ENCODE measurements around the gene TTC22.
A peak's percentile ranks its signal among the peaks of the same experiment; 100 is the strongest.

TTC22 gene

GRCh38 chr1:54800899-54801759 is at the start of gene TTC22:
TSS of gene TTC22 (minus strand) at chr1:54801323. CDS start at chr1:54801163, 160 bp downstream.
- no peaks in the 10 kb centered on the region for H3K27me3 Mint-ChIP-seq
- peaks cover 66% of the 10 kb centered on the region for H3K4me1 Mint-ChIP-seq
- peak within 1 kb of the TSS; percentile 93 for H3K4me3 Mint-ChIP-seq
- no peaks in the 10 kb centered on the region for H3K9me3 Mint-ChIP-seq
- peak within 1 kb of the TSS; percentile 46 for H3K27ac Mint-ChIP-seq
- H3K36me3 Mint-ChIP-seq, result peaks cover 2% of the 10 kb centered on the region

DNA sequence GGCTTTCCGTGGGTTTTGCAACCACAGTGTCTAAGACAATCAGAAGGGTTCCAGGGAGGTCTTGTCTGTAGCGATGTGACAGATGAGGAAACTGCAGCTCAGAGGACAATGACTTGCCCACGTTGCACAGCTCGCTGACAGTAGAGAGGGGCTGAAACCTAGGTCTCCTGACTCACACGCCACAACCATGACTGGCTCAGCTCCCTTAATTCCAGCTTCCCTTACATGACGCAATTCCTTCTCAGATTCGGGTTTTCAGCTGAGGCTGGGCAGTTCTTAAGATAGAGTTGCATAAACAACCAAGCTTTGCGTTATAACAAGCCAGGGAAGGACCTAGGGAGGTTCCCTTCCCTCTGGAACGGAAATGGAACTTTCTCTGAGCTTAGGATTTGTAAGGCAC is 49.6 kb upstream of the TTC22 start:
- H3K27me3 Mint-ChIP-seq, result no peaks in the 10 kb centered on the region
- H3K36me3 Mint-ChIP-seq, result peaks cover 10% of the 10 kb centered on the region

GRCh38 chr1:54850069-54850730 is 49.1 kb upstream of the TTC22 start:
- H3K4me3 Mint-ChIP-seq, result no peak overlapping the region
- H3K27ac Mint-ChIP-seq, result no peak overlapping the region
- no peaks in the 10 kb centered on the region for H3K27me3 Mint-ChIP-seq
- H3K36me3 Mint-ChIP-seq, result peaks cover 10% of the 10 kb centered on the region
- no peaks in the 10 kb centered on the region for H3K4me1 Mint-ChIP-seq
- no peaks in the 10 kb centered on the region for H3K9me3 Mint-ChIP-seq

More for the DNA sequence above, 49.6 kb upstream of the TTC22 start:
- no peaks in the 10 kb centered on the region for H3K4me1 Mint-ChIP-seq
- no peak overlapping the region for H3K27ac Mint-ChIP-seq
- no peaks in the 10 kb centered on the region for H3K9me3 Mint-ChIP-seq
- no peak overlapping the region for H3K4me3 Mint-ChIP-seq

GRCh38 chr1:54849219-54850068 is 48.3 kb upstream of the TTC22 start:
- Mint-ChIP-seq H3K27ac (no peak overlapping the region), H3K4me3 (no peak overlapping the region), H3K36me3 (peaks cover 10% of the 10 kb centered on the region), H3K4me1 (no peaks in the 10 kb centered on the region), H3K27me3 (no peaks in the 10 kb centered on the region), H3K9me3 (no peaks in the 10 kb centered on the region)

DNA sequence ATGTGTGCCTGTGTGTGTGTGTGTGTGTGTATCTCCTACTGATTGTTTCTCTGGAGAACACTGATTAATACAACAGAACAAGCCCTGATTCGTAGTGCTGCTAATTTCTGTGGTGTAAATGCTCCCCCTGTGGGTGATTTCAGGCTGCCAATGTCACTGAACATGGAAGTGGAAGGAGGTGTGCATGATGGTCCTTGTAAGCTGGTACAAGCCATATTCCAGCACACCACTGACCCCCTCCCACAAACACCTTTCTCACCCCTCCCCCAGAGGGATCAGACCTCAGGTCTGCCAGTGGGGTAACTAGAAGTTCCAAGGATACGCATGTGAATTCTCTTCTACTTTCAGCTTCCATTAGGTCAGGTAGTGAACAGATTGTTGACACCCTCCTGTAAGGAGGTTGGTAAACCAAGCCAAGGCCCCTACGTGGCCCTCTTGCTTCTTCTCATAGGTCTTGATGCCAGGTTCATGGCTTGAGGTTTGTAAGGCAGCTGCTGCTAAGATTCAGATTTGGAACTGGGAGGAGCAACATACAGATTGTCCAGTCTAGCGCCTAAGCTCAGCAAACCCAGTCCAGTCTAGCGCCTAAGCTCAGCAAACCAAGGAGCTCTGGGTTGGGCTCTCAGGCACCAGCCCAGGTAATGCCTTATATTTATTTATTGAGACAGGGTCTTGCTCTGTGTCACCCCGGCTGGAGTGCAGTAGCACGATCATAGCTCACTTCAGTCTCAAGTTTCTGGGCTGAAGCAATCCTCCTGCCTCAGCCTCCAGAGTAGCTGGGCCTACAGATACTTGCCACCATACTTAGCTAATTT is 47.2 kb upstream of the TTC22 start:
- H3K9me3 Mint-ChIP-seq, result no peaks in the 10 kb centered on the region
- H3K27me3 Mint-ChIP-seq, result no peaks in the 10 kb centered on the region
- no peaks in the 10 kb centered on the region for H3K4me1 Mint-ChIP-seq
- peaks cover 11% of the 10 kb centered on the region for H3K36me3 Mint-ChIP-seq
- no peak overlapping the region for H3K4me3 Mint-ChIP-seq
- H3K27ac Mint-ChIP-seq, result no peak overlapping the region

- H3K27me3 Mint-ChIP-seq, result no peaks in the 10 kb centered on the region
- no peaks in the 10 kb centered on the region for H3K4me1 Mint-ChIP-seq
- no peak overlapping the region for H3K4me3 Mint-ChIP-seq
- no peak overlapping the region for H3K27ac Mint-ChIP-seq
- peaks cover 12% of the 10 kb centered on the region for H3K36me3 Mint-ChIP-seq
- no peaks in the 10 kb centered on the region for H3K9me3 Mint-ChIP-seq
Measured at GRCh38 chr1:54846716-54847284, 45.7 kb upstream of the TTC22 start.

DNA sequence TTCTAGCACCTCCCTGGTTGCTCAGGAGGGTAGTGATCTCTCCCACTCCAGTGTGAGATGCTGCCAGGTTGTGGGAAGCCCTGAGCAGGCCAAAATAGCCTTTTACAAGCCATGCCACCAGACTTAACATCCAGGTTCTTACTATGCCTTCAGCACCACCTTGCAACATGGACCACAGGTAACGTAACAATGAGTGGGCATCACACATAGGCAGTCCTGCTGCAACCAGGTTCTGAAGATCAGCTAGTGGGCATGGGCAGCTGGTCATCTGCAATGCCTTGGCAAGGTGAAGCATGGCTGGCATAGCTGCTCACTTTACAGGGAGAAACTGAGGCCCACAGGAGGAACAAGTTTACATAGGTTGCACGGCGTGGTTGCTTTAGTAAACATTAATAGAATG is 45.2 kb upstream of the TTC22 start:
- H3K4me3 Mint-ChIP-seq, result no peak overlapping the region
- H3K4me1 Mint-ChIP-seq, result no peaks in the 10 kb centered on the region
- H3K36me3 Mint-ChIP-seq, result peaks cover 12% of the 10 kb centered on the region
- no peak overlapping the region for H3K27ac Mint-ChIP-seq
- no peaks in the 10 kb centered on the region for H3K27me3 Mint-ChIP-seq
- no peaks in the 10 kb centered on the region for H3K9me3 Mint-ChIP-seq

- no peaks in the 10 kb centered on the region for H3K4me1 Mint-ChIP-seq
- H3K27ac Mint-ChIP-seq, result no peak overlapping the region
- H3K36me3 Mint-ChIP-seq, result peaks cover 12% of the 10 kb centered on the region
- no peaks in the 10 kb centered on the region for H3K27me3 Mint-ChIP-seq
- H3K9me3 Mint-ChIP-seq, result no peaks in the 10 kb centered on the region
- no peak overlapping the region for H3K4me3 Mint-ChIP-seq
Measured at GRCh38 chr1:54845772-54846171, 44.6 kb upstream of the TTC22 start.

- Mint-ChIP-seq H3K36me3 (peaks cover 4% of the 10 kb centered on the region), H3K9me3 (no peaks in the 10 kb centered on the region), H3K27ac (no peak overlapping the region), H3K4me1 (no peaks in the 10 kb centered on the region), H3K27me3 (no peaks in the 10 kb centered on the region), H3K4me3 (no peak overlapping the region)
Measured at GRCh38 chr1:54844564-54844963, 43.4 kb upstream of the TTC22 start.

GRCh38 chr1:54843449-54843848 is 42.3 kb upstream of the TTC22 start:
- H3K36me3 Mint-ChIP-seq, result peaks cover 4% of the 10 kb centered on the region
- H3K4me1 Mint-ChIP-seq, result no peaks in the 10 kb centered on the region
- no peak overlapping the region for H3K27ac Mint-ChIP-seq
- H3K27me3 Mint-ChIP-seq, result no peaks in the 10 kb centered on the region
- H3K9me3 Mint-ChIP-seq, result no peaks in the 10 kb centered on the region
- H3K4me3 Mint-ChIP-seq, result no peak overlapping the region

GRCh38 chr1:54842963-54843362 is 41.8 kb upstream of the TTC22 start:
- H3K4me1 Mint-ChIP-seq, result no peaks in the 10 kb centered on the region
- H3K27me3 Mint-ChIP-seq, result no peaks in the 10 kb centered on the region
- no peak overlapping the region for H3K4me3 Mint-ChIP-seq
- no peak overlapping the region for H3K27ac Mint-ChIP-seq
- H3K36me3 Mint-ChIP-seq, result peaks cover 4% of the 10 kb centered on the region
- no peaks in the 10 kb centered on the region for H3K9me3 Mint-ChIP-seq

GRCh38 chr1:54842206-54842915 is 41.2 kb upstream of the TTC22 start:
- Mint-ChIP-seq H3K4me1 (no peaks in the 10 kb centered on the region), H3K9me3 (no peaks in the 10 kb centered on the region), H3K36me3 (peaks cover 4% of the 10 kb centered on the region), H3K27me3 (no peaks in the 10 kb centered on the region), H3K27ac (no peak overlapping the region), H3K4me3 (no peak overlapping the region)

GRCh38 chr1:54839824-54840223 is 38.7 kb upstream of the TTC22 start:
- Mint-ChIP-seq H3K4me1 (no peaks in the 10 kb centered on the region), H3K4me3 (no peak overlapping the region), H3K9me3 (no peaks in the 10 kb centered on the region), H3K27ac (no peak overlapping the region), H3K27me3 (no peaks in the 10 kb centered on the region), H3K36me3 (peaks cover 4% of the 10 kb centered on the region)

DNA sequence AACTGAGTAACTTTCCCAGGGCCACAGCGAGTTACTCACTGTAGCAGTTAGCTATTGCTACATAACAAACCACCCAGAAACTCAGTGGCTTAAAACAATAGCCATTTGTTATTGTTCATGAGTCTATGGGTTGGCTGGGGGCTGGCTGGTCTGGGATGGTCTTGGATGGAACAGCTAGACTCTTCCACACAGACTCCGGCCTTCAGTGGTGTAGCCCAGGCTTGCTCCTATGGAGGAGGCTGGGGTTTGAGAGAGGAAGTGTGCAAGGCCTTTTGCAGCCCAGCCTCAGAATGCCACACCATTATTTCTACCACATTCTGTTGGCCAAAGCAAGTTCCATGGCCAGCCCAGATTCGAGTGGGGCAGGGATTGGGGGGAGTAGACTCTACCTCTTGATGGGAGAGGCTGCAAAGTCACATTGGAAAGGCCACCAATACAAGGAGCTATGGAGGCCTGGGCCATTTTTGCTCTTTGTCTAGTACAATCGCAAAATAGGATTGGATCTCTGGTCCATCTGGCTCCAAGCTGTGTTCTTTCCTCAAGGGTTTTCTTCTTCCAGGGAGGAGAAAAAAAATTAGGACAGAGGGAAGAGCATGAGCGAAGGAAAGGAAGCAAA is 37.5 kb upstream of the TTC22 start:
- Mint-ChIP-seq H3K9me3 (no peaks in the 10 kb centered on the region), H3K4me1 (no peaks in the 10 kb centered on the region), H3K36me3 (peaks cover 4% of the 10 kb centered on the region), H3K27me3 (no peaks in the 10 kb centered on the region), H3K4me3 (no peak overlapping the region), H3K27ac (no peak overlapping the region)
